C4-2B (cell line): ENCODE results near the gene GOLT1B.

Experiments
- CTCF ChIP-seq: fragments of 450-650 bp; conservative IDR thresholded peaks from 2 replicates; pipeline ENCODE4 v1.5.1; 2017; ENCODE audit warnings: mild to moderate bottlenecking
- ZFX ChIP-seq: fragments of 450-650 bp; IDR thresholded peaks from 2 replicates; pipeline ENCODE4 v1.6.1; 2017

GRCh38 chr12:21502164-21502496 lies 541 bp downstream of the GOLT1B start:
- no peak for TF ChIP-seq CTCF
- no peak for TF ChIP-seq ZFX
